Measurements from ENCODE around the gene TRERF1.

DNA sequence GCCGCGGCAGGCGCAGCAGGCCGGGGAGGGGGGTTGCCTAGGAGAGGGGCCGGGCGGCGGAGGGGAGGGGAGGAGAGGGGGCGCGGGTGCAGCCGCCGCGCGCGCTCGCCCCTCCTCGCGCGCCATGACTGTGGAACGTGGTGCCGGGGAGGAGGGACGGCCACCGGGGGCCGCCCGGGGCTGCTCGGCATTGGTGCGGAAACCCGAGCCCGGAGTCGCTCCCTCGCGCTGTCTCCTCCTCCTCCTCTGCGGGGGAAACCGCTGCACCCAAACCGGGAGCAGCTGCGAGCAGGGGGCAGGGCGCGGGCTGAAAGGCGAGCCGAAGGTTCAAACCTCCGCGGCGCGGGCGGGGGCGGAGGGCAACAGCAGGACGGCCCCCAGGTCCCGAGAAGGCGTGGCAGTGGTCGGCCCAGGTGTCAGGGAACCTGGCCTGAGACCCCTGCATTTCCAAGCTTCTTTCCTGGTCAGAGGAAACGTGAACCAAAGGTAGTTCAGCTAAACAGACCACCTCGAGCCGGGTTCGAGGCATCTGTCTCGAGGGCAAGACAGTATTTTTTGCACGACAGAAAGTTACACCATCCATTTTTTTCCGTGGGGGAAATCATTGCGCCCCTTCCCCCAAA, 1.4 kb upstream of the TRERF1 start:
- TF ChIP-seq YY1 (IDR thresholded peaks at IDR 0.05; ENCODE audit: insufficient read depth, insufficient read length) (no peak), ZNF274 (IDR thresholded peaks at IDR 0.05; ENCODE audit: low read depth, low read length) (no peak), SUZ12 (IDR thresholded peaks at IDR 0.05; ENCODE audit: extremely low read depth, insufficient read depth, insufficient read length) (no peak)

All from NT2/D1 (cell line).